Osteoblast (primary cell): ENCODE measurements around the gene STH. TPM values are rescaled to one million over a fixed set of nuclear protein-coding genes. Genes with fewer than 3 reads are reported as not detected.
"Not testable (repeated sequence)": the region's sequence is repeated elsewhere in the genome, so short reads cannot be mapped to it uniquely, and the experiment has no call there.

Experiments
- DNase-seq: peaks from one replicate; pipeline ENCODE4 v3.0.0; 2011; ENCODE audit warnings: low spot score, mixed read lengths; ENCODE audit not compliant: insufficient read length; ENCODE audit errors: missing footprints
- H2AFZ ChIP-seq: 2 replicates; pipeline ENCODE4 v1.6.0; 2011; ENCODE audit warnings: mild to moderate bottlenecking, low read length
- H3K27ac ChIP-seq: 2 replicates; pipeline ENCODE4 v1.5.1; 2011; ENCODE audit warnings: mild to moderate bottlenecking, low read depth, low read length, moderate library complexity
- H3K27me3 ChIP-seq: 2 replicates; pipeline ENCODE4 v1.6.0; 2012; ENCODE audit warnings: mild to moderate bottlenecking, control low read depth, inconsistent platforms, low read length, moderate library complexity; ENCODE audit not compliant: insufficient read depth
- H3K36me3 ChIP-seq: 2 replicates; pipeline ENCODE4 v1.5.1; 2011; ENCODE audit warnings: mild to moderate bottlenecking, low read length, control low read depth, moderate library complexity; ENCODE audit not compliant: insufficient read depth
- H3K4me1 ChIP-seq: 2 replicates; pipeline ENCODE4 v1.5.1; 2011; ENCODE audit warnings: mild to moderate bottlenecking, low read length, control low read depth, moderate library complexity; ENCODE audit not compliant: insufficient read depth
- H3K4me2 ChIP-seq: 2 replicates; pipeline ENCODE4 v1.6.0; 2011; ENCODE audit warnings: mild to moderate bottlenecking, low read length; ENCODE audit not compliant: insufficient read depth
- H3K4me3 ChIP-seq: fragments of 200-600 bp; sonication (generic); 3 replicates; pipeline ENCODE4 v1.5.1; 2012; ENCODE audit warnings: mild to moderate bottlenecking, low read length, inconsistent platforms; ENCODE audit not compliant: insufficient read depth
- H3K79me2 ChIP-seq: 2 replicates; pipeline ENCODE4 v1.6.0; 2012; ENCODE audit warnings: mild to moderate bottlenecking, low read length, control low read depth, inconsistent platforms; ENCODE audit not compliant: insufficient read depth
- H3K9me3 ChIP-seq: 2 replicates; pipeline ENCODE4 v1.5.1; 2011; ENCODE audit warnings: low read depth, low read length, control low read depth
- H4K20me1 ChIP-seq: 2 replicates; pipeline ENCODE4 v1.6.0; 2012; ENCODE audit warnings: mild to moderate bottlenecking, low read length, control low read depth; ENCODE audit not compliant: insufficient read depth
- total RNA-seq: library from RNA; depleted of rRNA; stranded (reverse); fragments of >200 nt; gene quantifications from 2 replicates; pipeline ENCODE4 v1.2.3, GENCODE V29; 2012
- TF ChIP-seq, protein P1 (sequence below): IDR thresholded peaks from 2 replicates; pipeline ENCODE4 v1.5.1; 2011; ENCODE audit warnings: mild to moderate bottlenecking, low read depth, low read length, moderate library complexity; ENCODE audit errors: extremely low read depth

STH gene
- total RNA-seq, 1 donor, result not detected

DNA sequence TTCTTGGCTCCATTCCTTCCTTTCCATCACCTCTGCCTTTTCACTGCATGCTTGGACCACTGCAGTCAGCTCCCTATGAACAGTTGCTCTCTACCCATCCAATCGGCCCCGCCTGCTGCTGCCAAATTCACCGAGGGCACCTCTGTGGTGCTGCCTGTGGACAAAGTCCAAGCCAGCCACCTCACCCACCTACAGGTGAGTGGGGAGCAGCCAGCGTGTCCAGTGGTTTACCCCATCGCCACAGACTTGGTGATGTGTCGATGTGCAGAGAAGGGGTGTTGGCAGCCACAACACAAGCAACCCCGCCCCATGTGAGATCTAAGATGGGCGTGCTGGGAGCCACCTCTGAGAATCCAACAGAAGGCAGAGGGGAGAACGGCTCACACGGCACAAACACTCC, 43.7 kb upstream of the STH start:
- H3K27me3 ChIP-seq, result peaks cover 19% of the 10 kb centered on the region
- no peaks in the 10 kb centered on the region for H3K9me3 ChIP-seq
- H3K4me1 ChIP-seq, result no peaks in the 10 kb centered on the region
- H3K4me2 ChIP-seq, result no peak overlapping the region
- TF ChIP-seq, protein P1, sequence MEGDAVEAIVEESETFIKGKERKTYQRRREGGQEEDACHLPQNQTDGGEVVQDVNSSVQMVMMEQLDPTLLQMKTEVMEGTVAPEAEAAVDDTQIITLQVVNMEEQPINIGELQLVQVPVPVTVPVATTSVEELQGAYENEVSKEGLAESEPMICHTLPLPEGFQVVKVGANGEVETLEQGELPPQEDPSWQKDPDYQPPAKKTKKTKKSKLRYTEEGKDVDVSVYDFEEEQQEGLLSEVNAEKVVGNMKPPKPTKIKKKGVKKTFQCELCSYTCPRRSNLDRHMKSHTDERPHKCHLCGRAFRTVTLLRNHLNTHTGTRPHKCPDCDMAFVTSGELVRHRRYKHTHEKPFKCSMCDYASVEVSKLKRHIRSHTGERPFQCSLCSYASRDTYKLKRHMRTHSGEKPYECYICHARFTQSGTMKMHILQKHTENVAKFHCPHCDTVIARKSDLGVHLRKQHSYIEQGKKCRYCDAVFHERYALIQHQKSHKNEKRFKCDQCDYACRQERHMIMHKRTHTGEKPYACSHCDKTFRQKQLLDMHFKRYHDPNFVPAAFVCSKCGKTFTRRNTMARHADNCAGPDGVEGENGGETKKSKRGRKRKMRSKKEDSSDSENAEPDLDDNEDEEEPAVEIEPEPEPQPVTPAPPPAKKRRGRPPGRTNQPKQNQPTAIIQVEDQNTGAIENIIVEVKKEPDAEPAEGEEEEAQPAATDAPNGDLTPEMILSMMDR, result no peak
- no peak overlapping the region for H3K27ac ChIP-seq
- no peak overlapping the region for H2AFZ ChIP-seq
- H3K36me3 ChIP-seq, result no peaks in the 10 kb centered on the region
- no peaks in the 10 kb centered on the region for H3K79me2 ChIP-seq
- H3K4me3 ChIP-seq, result no peak overlapping the region
- no peaks in the 10 kb centered on the region for H4K20me1 ChIP-seq
- no peak for DNase-seq

- H3K4me2 ChIP-seq, result no peak overlapping the region
Measured at GRCh38 chr17:45956090-45956489, 43.0 kb upstream of the STH start.

GRCh38 chr17:45956746-45957145, 42.3 kb upstream of the STH start:
- not testable (repeated sequence) for DNase-seq, H4K20me1 ChIP-seq, H3K4me1 ChIP-seq, H3K27ac ChIP-seq, H3K79me2 ChIP-seq, H3K4me2 ChIP-seq, H3K36me3 ChIP-seq, H3K9me3 ChIP-seq, H2AFZ ChIP-seq, H3K4me3 ChIP-seq
- H3K27me3 ChIP-seq, result peaks cover 17% of the 10 kb centered on the region

More at GRCh38 chr17:45956090-45956489, 43.0 kb upstream of the STH start:
- Histone ChIP-seq H3K27ac (no peak overlapping the region), H3K79me2 (no peaks in the 10 kb centered on the region), H2AFZ (no peak overlapping the region), H3K36me3 (no peaks in the 10 kb centered on the region), H3K4me1 (no peaks in the 10 kb centered on the region), H3K4me3 (no peak overlapping the region), H3K9me3 (no peaks in the 10 kb centered on the region), H4K20me1 (no peaks in the 10 kb centered on the region), H3K27me3 (peaks cover 19% of the 10 kb centered on the region)
- TF ChIP-seq, protein P1, result no peak
- DNase-seq, result peak; percentile 21

DNA sequence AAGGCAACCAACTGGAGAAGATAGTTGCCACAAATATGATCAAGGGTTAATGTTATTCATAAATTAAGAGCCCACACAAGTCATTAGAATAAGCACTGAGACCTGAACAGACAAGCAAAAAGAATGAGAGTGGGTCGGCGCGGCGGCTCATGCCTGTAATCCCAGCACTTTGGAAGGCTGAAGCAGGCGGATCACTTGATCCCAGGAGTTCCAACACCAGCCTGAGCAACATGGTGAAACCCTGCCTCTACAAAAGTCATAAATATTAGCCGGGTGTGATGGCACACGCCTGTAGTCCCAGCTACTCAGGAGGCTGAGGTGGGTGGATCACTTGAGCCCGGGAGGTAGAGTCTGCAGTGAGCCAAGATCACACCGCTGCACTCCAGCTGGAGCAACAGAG, 40.7 kb upstream of the STH start:
- Histone ChIP-seq H3K4me3 (no peak overlapping the region), H3K79me2 (no peaks in the 10 kb centered on the region), H3K9me3 (no peaks in the 10 kb centered on the region), H3K27ac (no peak overlapping the region), H2AFZ (no peak overlapping the region), H3K4me2 (no peak overlapping the region), H3K36me3 (no peaks in the 10 kb centered on the region), H3K4me1 (no peaks in the 10 kb centered on the region), H3K27me3 (peaks cover 9% of the 10 kb centered on the region), H4K20me1 (no peaks in the 10 kb centered on the region)
- DNase-seq, result no peak
- TF ChIP-seq, protein P1, result no peak
